PC-3 (cell line): ENCODE results near the gene SLC7A5. TPM values are rescaled to one million over a fixed set of nuclear protein-coding genes. Genes with fewer than 3 reads are reported as not detected.
"Not testable (repeated sequence)": the region's sequence is repeated elsewhere in the genome, so short reads cannot be mapped to it uniquely, and the experiment has no call there.

Experiments used
- ATAC-seq: fragments of 200-7000 bp; cut with Tn5 transposase; 2 replicates; pipeline ENCODE4 v1.9.1; 2020; ENCODE audit warnings: mild to moderate bottlenecking, moderate library complexity
- BruUV-seq: library from RNA; stranded (reverse); fragments of 400-500 nt; replicated peaks from 2 replicates; lab custom pipeline; 2021; lab: Mats Ljungman, UMichigan
- CTCF ChIA-PET: fragments of 300-600 bp; sonication (Branson Sonifier 250); formaldehyde crosslinking; loops from one replicate; lab custom pipeline; 2022; ENCODE audit warnings: antibody characterized with exemption; lab: Charles Lee
- POLR2A ChIA-PET: fragments of 300-600 bp; sonication (Branson Sonifier 250); formaldehyde crosslinking; loops from one replicate; lab custom pipeline; 2022; ENCODE audit warnings: antibody characterized with exemption; ENCODE audit not compliant: unreplicated experiment; lab: Charles Lee
- DNase-seq: peaks from one replicate; pipeline ENCODE4 v3.0.0-alpha.2; 2015
- H2AFZ ChIP-seq: fragments of 300-600 bp; sonication (generic); 2 replicates; pipeline ENCODE4 v1.6.0; 2016; ENCODE audit warnings: antibody characterized with exemption, low read length
- H3F3A ChIP-seq: fragments of 300-600 bp; sonication (generic); one replicate; pipeline ENCODE4 v1.6.0; 2017; ENCODE audit warnings: antibody characterized with exemption, low read length, control low read depth, mild to moderate bottlenecking; ENCODE audit not compliant: unreplicated experiment
- H3K27ac ChIP-seq: fragments of 300-600 bp; sonication (generic); 2 replicates; pipeline ENCODE4 v1.5.1; 2016; ENCODE audit warnings: mild to moderate bottlenecking, low read length
- H3K27me3 ChIP-seq: fragments of 300-600 bp; sonication (generic); 2 replicates; pipeline ENCODE4 v1.6.1; 2016; ENCODE audit warnings: low read length, mixed read lengths
- H3K36me3 ChIP-seq: fragments of 300-600 bp; sonication (generic); 2 replicates; pipeline ENCODE4 v1.6.1; 2016; ENCODE audit warnings: low read depth, mixed run types, low read length, mixed read lengths
- H3K4me1 ChIP-seq: fragments of 300-600 bp; sonication (generic); 2 replicates; pipeline ENCODE4 v1.5.1; 2016; ENCODE audit warnings: low read length; ENCODE audit not compliant: insufficient read depth
- H3K4me2 ChIP-seq: fragments of 300-600 bp; sonication (generic); 2 replicates; pipeline ENCODE4 v1.6.0; 2016; ENCODE audit warnings: low read length
- H3K4me3 ChIP-seq: fragments of 300-600 bp; sonication (generic); 2 replicates; pipeline ENCODE4 v1.5.1; 2016; ENCODE audit warnings: mild to moderate bottlenecking, low read length, mixed read lengths
- H3K79me2 ChIP-seq: fragments of 300-600 bp; sonication (generic); 2 replicates; pipeline ENCODE4 v1.6.1; 2017; ENCODE audit warnings: low read length, mixed read lengths
- H3K9ac ChIP-seq: fragments of 300-600 bp; sonication (generic); 2 replicates; pipeline ENCODE4 v1.6.0; 2016; ENCODE audit warnings: mild to moderate bottlenecking, low read length
- H3K9me2 ChIP-seq: fragments of 300-600 bp; sonication (generic); replicated peaks from 2 replicates; pipeline ENCODE4 v1.6.1; 2016; ENCODE audit warnings: mixed run types, low read length, mixed read lengths
- H3K9me3 ChIP-seq: fragments of 300-600 bp; sonication (generic); 2 replicates; pipeline ENCODE4 v1.6.1; 2016; ENCODE audit warnings: low read length, mixed read lengths
- H4K20me1 ChIP-seq: fragments of 300-600 bp; sonication (generic); 2 replicates; pipeline ENCODE4 v1.6.1; 2016; ENCODE audit warnings: low read length, mixed read lengths
- CTCF ChIP-seq: fragments of 300-600 bp; sonication (generic); conservative IDR thresholded peaks from 2 replicates; pipeline ENCODE4 v1.5.1; 2017; ENCODE audit warnings: antibody characterized with exemption, low read depth, mild to moderate bottlenecking, low read length
- intact Hi-C: fragments of 100-400 bp; cut with micrococcal nuclease; formaldehyde crosslinking; loops from 2 replicates; pipeline ENCODE4 v1.9.0; 2023
- total RNA-seq: library from RNA; depleted of rRNA; stranded (reverse); fragments of >200 nt; gene quantifications from 2 replicates; pipeline ENCODE4 v1.2.3, GENCODE V29; 2014

Gene SLC7A5
- total RNA-seq, 1 experiment from 2014 or later, result 93.2 TPM

- H3K9me2 ChIP-seq, H3K9me3 ChIP-seq, H3K9ac ChIP-seq, ATAC-seq, H3K36me3 ChIP-seq, H4K20me1 ChIP-seq, H2AFZ ChIP-seq, BruUV-seq, H3K27ac ChIP-seq, CTCF ChIA-PET, POLR2A ChIA-PET, DNase-seq, H3K79me2 ChIP-seq, H3K4me3 ChIP-seq, H3K27me3 ChIP-seq, H3K4me1 ChIP-seq, intact Hi-C loops, H3K4me2 ChIP-seq, H3F3A ChIP-seq: not testable (repeated sequence)
- peak; percentile 14; the same call in 1 of the 2 replicates for TF ChIP-seq CTCF
Observed at GRCh38 chr16:87889762-87890161, 20.5 kb upstream of the SLC7A5 start.

- H3K4me3 ChIP-seq, H3K4me1 ChIP-seq, H3K9me3 ChIP-seq, H3K4me2 ChIP-seq, H3K9ac ChIP-seq, POLR2A ChIA-PET, BruUV-seq, ATAC-seq, H3K27me3 ChIP-seq, H4K20me1 ChIP-seq, intact Hi-C loops, H3K79me2 ChIP-seq, H3K36me3 ChIP-seq, H3F3A ChIP-seq, DNase-seq, H3K27ac ChIP-seq, H2AFZ ChIP-seq, CTCF ChIA-PET, H3K9me2 ChIP-seq: not testable (repeated sequence)
Observed at GRCh38 chr16:87888346-87888745, 19.0 kb upstream of the SLC7A5 start.

- H3K27ac ChIP-seq, H3F3A ChIP-seq, POLR2A ChIA-PET, DNase-seq, H3K9ac ChIP-seq, H3K9me2 ChIP-seq, intact Hi-C loops, H4K20me1 ChIP-seq, H3K9me3 ChIP-seq, ATAC-seq, BruUV-seq, CTCF ChIA-PET, H3K79me2 ChIP-seq, H2AFZ ChIP-seq, H3K4me2 ChIP-seq, H3K27me3 ChIP-seq, H3K36me3 ChIP-seq, H3K4me3 ChIP-seq, H3K4me1 ChIP-seq: not testable (repeated sequence)
Observed at GRCh38 chr16:87887931-87888330, 18.6 kb upstream of the SLC7A5 start.

GRCh38 chr16:87885371-87885967, 16.2 kb upstream of the SLC7A5 start:
- H3K4me3 ChIP-seq, H4K20me1 ChIP-seq, H3K79me2 ChIP-seq, H3K27me3 ChIP-seq, H3K27ac ChIP-seq, POLR2A ChIA-PET, H3K9me3 ChIP-seq, H3F3A ChIP-seq, H3K9ac ChIP-seq, H3K36me3 ChIP-seq, DNase-seq, CTCF ChIA-PET, intact Hi-C loops, H3K9me2 ChIP-seq, H2AFZ ChIP-seq, H3K4me1 ChIP-seq, BruUV-seq, ATAC-seq, H3K4me2 ChIP-seq: not testable (repeated sequence)
